Common myeloid progenitor, CD34-positive (primary cell): ENCODE results near the gene ANO3.

Source experiments
- CTCF ChIA-PET: fragments of 350-600 bp; sonication (Branson Sonifier 250); formaldehyde crosslinking; loops from one replicate; lab custom pipeline; 2021; ENCODE audit warnings: antibody characterized with exemption; lab: Charles Lee
- POLR2A ChIA-PET: fragments of 350-600 bp; sonication (Branson Sonifier 250); formaldehyde crosslinking; loops from one replicate; lab custom pipeline; 2021; ENCODE audit warnings: antibody characterized with exemption; lab: Charles Lee
- DNase-seq, 3 donors: peaks; one replicate each; pipeline versions ENCODE4 v3.0.0 to v3.0.0-alpha.2; 2013
- H3K27ac ChIP-seq, 2 experiments: 1 replicate in 1 of 2; 2 replicates in 1 of 2; pipeline ENCODE4 v1.7.0; 2013; ENCODE audit warnings: inconsistent platforms in 2 of 2, low read length in 2 of 2, mild to moderate bottlenecking in 2 of 2, low read depth in 1 of 2, moderate library complexity in 1 of 2; ENCODE audit not compliant: severe bottlenecking in 2 of 2, insufficient read depth in 1 of 2, poor library complexity in 1 of 2
- H3K27me3 ChIP-seq, 5 experiments: replicated peaks in 2 of 5; 1 replicate in 3 of 5; 2 replicates in 2 of 5; pipeline versions ENCODE4 v1.6.1 to v1.7.0; 2013; ENCODE audit warnings: low read length in 4 of 5, mild to moderate bottlenecking in 2 of 5, moderate library complexity in 2 of 5, inconsistent platforms in 1 of 5; ENCODE audit not compliant: insufficient read depth in 5 of 5, control insufficient read depth in 4 of 5
- H3K36me3 ChIP-seq, 4 experiments: 1 replicate in 2 of 4; 2 replicates in 2 of 4; pipeline versions ENCODE4 v1.6.1 to v1.7.0; 2013; ENCODE audit warnings: low read length in 3 of 4, control low read depth in 1 of 4, mild to moderate bottlenecking in 1 of 4; ENCODE audit not compliant: control insufficient read depth in 4 of 4, insufficient read depth in 4 of 4
- H3K4me1 ChIP-seq, 4 experiments: 1 replicate in 3 of 4; 2 replicates in 1 of 4; pipeline versions ENCODE4 v1.6.1 to v1.7.1; 2013; ENCODE audit warnings: low read length in 3 of 4, mild to moderate bottlenecking in 3 of 4, control low read depth in 1 of 4, inconsistent platforms in 1 of 4, moderate library complexity in 1 of 4; ENCODE audit not compliant: control insufficient read depth in 4 of 4, insufficient read depth in 4 of 4; ENCODE audit errors: control extremely low read depth in 1 of 4
- H3K4me3 ChIP-seq, 7 experiments: 1 replicate in 4 of 7; 2 replicates in 3 of 7; pipeline versions ENCODE4 v1.5.1 to v1.7.0; 2013; ENCODE audit warnings: mild to moderate bottlenecking in 7 of 7, low read length in 6 of 7, moderate library complexity in 6 of 7, inconsistent platforms in 2 of 7, low read depth in 2 of 7, control low read depth in 1 of 7; ENCODE audit not compliant: insufficient read depth in 4 of 7, control insufficient read depth in 1 of 7; ENCODE audit errors: extremely low read depth in 1 of 7
- H3K9me3 ChIP-seq, 5 experiments: 1 replicate in 4 of 5; 2 replicates in 1 of 5; pipeline versions ENCODE4 v1.6.1 to v1.7.1; 2013; ENCODE audit warnings: low read length in 4 of 5, mild to moderate bottlenecking in 2 of 5, inconsistent platforms in 1 of 5, low read depth in 1 of 5, moderate library complexity in 1 of 5; ENCODE audit not compliant: control insufficient read depth in 4 of 5, insufficient read depth in 2 of 5; ENCODE audit errors: control extremely low read depth in 1 of 5
- whole genome bisulfite sequencing: methylation state at CpG from one replicate; pipeline ENCODE4 v1.1.5; 2013; ENCODE audit not compliant: insufficient coverage; 5-methylcytosine and 5-hydroxymethylcytosine counted together

The ANO3 gene

DNA sequence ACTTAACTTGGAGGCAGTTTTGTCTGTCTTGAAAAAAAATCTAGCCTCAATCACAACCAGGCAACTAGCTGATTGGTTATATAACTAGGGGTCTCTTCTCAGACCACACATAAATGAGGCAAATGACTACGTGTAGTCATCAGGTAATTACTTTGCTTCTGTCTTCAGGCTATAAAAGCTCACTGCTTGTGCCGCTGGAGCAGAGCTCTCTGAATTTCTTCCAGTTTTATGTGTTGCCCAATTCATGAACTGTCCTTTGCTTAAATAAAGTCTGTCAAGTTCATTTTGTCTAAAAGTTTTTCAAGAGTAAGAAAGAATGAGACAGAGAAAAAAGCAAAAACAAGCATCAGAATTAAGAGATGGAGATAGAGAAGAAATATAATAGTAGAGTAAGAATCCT is 146.8 kb downstream of the ANO3 start:
- CTCF ChIA-PET, result interaction anchor here (0.9 kb wide), 1 partner anchor 9 kb away, joined by 3 read pairs; no protein-coding TSS in a partner anchor
- Histone ChIP-seq H3K27me3 (no peaks in the 10 kb centered on the region), H3K9me3 (no peaks in the 10 kb centered on the region), H3K36me3 (no peaks in the 10 kb centered on the region), H3K27ac (no peak overlapping the region), H3K4me1 (no peaks in the 10 kb centered on the region), H3K4me3 (no peak overlapping the region)
- no peak for DNase-seq
- POLR2A ChIA-PET, result no interaction called here
- WGBS, result 82% methylated on average over 2 of the region's 2 CpGs

DNA sequence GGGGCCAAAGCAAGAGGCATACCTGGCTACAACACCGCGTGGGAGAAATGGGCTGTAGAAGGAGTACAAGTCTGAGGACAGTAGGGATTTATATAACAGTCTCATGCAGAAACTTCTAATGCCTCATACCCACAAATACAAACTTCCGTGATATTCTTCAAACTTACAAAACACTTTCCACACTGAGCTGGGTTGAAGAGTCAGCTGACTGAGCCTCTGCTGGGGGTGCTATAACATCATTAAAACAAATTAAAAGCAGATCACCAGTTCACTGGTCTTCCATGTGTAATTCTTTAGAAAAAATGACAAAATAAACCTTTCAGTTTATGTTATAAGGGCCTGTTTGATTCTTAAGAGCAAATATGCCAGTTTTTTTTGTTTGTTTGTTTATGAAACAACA is 148.1 kb downstream of the ANO3 start:
- Histone ChIP-seq H3K4me3 (no peak overlapping the region), H3K9me3 (peaks cover 0 to 2% (median 0%) of the 10 kb centered on the region in 5 experiments), H3K27ac (no peak overlapping the region), H3K36me3 (no peaks in the 10 kb centered on the region), H3K27me3 (no peaks in the 10 kb centered on the region), H3K4me1 (no peaks in the 10 kb centered on the region)
- ChIA-PET CTCF (no interaction called here), POLR2A (no interaction called here)
- WGBS, result no CpG with 5 or more reads among the region's 3 CpGs
- no peak for DNase-seq

DNA sequence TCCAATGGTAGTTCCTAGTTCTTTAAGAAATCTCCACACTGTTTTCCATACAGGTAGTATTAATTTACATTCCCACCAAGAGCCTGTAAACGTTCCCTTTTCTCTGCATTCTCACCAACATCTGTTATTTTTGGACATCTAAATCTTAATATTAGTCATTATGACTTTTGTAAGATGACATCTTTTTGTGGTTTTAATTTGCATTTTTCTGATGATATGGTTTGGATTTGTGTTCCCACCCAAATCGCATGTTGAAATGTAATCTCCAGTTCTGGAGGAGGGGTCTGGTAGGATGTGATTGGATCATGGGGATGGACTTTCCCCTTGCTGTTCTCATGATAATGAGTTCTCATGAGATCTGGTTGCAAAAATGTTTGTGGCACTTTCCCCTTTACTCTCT is 151.2 kb downstream of the ANO3 start:
- CTCF ChIA-PET, result no interaction called here
- H3K4me1 ChIP-seq, result no peaks in the 10 kb centered on the region
- WGBS, result 80% methylated on average over 1 of the region's 2 CpGs
- POLR2A ChIA-PET, result no interaction called here
- no peak overlapping the region for H3K4me3 ChIP-seq
- peaks cover 0 to 2% (median 0%) of the 10 kb centered on the region in 5 experiments for H3K9me3 ChIP-seq
- no peaks in the 10 kb centered on the region for H3K27me3 ChIP-seq
- H3K36me3 ChIP-seq, result no peaks in the 10 kb centered on the region
- no peak overlapping the region for H3K27ac ChIP-seq
- no peak for DNase-seq

DNA sequence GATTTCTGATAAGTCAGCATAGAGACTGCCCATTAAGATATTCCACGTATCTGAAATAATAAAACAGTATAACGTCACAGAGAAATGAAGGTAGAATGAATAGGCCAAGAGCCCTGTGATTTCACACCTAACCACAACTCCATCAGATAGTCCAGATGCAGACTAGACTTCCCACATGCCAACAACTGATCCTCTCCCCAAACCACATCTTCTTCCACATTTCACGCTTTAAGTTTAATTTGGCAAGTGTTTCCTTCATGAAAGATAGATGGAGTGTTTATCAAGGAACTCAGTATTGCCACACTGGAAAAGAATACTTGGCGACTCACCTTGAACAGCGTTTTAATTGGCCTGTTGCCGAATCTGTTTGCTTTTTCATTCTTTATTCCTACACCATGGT is 158.6 kb downstream of the ANO3 start:
- Histone ChIP-seq H3K4me1 (no peaks in the 10 kb centered on the region), H3K4me3 (no peak overlapping the region), H3K27ac (no peak overlapping the region), H3K27me3 (no peaks in the 10 kb centered on the region), H3K9me3 (no peaks in the 10 kb centered on the region), H3K36me3 (no peaks in the 10 kb centered on the region)
- ChIA-PET CTCF (no interaction called here), POLR2A (no interaction called here)
- 94% methylated on average over 5 of the region's 6 CpGs for WGBS
- DNase-seq, result no peak

DNA sequence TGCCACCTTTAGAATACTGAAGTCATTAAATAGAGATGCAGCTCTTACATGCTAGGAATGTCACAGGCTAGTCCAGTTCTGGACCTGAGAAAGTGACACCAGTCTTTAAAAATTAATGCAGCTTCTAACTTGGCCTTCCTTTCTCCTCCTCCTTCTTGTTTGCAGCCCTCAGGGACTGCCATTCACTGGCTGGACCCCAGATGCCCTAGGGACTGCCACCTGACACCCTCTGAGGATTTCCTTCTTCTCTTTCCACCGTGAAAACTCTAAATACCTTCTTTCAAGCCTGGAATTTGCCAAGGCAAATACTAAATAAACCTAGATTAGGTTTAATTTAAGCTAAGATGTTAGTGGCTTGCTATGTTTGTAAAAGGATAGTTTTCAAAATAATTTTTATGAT is 161.7 kb downstream of the ANO3 start:
- no peaks in the 10 kb centered on the region for H3K9me3 ChIP-seq
- CTCF ChIA-PET, result interaction anchor here (0.6 to 1.3 kb wide), 2 partner anchors 12 to 135 kb away, joined by 3 read pairs; no protein-coding TSS in a partner anchor
- H3K4me1 ChIP-seq, result no peaks in the 10 kb centered on the region
- no peak overlapping the region for H3K27ac ChIP-seq
- no peak for DNase-seq
- no peak overlapping the region for H3K4me3 ChIP-seq
- POLR2A ChIA-PET, result no interaction called here
- no CpG with 5 or more reads among the region's 1 CpG for WGBS
- H3K27me3 ChIP-seq, result no peaks in the 10 kb centered on the region
- no peaks in the 10 kb centered on the region for H3K36me3 ChIP-seq

DNA sequence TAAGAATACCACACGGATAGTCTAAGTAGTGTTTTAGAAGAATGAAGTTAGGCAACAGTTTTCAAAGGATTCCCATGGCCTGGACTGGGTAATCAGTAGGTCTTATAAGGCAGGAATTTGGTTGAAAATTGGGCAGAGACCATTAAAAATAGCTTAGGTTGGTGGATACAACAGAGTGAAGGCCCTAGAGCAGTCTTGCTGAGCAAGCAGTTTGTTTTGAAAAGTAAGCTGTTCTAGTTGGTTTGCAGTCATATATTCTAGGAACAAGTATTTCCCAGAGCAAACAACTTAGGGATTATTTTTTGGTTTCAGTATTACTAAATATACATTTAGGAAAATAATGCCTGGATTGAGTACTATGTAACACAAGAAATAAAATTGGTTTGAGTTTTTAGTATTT is 175.3 kb downstream of the ANO3 start:
- CTCF ChIA-PET, result no interaction called here
- no peaks in the 10 kb centered on the region for H3K27me3 ChIP-seq
- WGBS, result 57% methylated on average over 1 of the region's 1 CpG
- POLR2A ChIA-PET, result no interaction called here
- H3K9me3 ChIP-seq, result no peaks in the 10 kb centered on the region
- no peaks in the 10 kb centered on the region for H3K36me3 ChIP-seq
- H3K27ac ChIP-seq, result no peak overlapping the region
- no peak for DNase-seq
- no peak overlapping the region for H3K4me3 ChIP-seq
- H3K4me1 ChIP-seq, result no peaks in the 10 kb centered on the region

DNA sequence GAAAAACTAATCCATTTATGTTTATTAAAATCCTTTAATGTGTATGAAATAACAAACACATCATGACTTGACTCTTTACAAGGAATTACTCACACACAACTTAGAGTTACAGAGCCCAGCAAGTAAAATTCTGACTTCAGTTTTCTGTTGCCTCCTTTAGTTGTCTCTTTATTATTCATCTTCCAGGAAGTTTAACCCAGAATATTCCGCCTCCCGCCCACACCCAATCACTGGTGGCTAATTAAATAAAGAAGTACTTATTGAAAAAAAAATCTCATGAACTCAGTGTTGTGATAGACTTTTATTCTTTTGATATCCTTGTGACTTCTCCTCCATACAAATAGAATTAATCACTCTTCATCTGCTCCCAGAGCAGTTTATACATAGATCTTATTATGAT is 178.2 kb downstream of the ANO3 start:
- Histone ChIP-seq H3K36me3 (no peaks in the 10 kb centered on the region), H3K27ac (no peak overlapping the region), H3K9me3 (no peaks in the 10 kb centered on the region), H3K4me3 (no peak overlapping the region), H3K4me1 (no peaks in the 10 kb centered on the region), H3K27me3 (no peaks in the 10 kb centered on the region)
- DNase-seq, result no peak
- CTCF ChIA-PET, result no interaction called here
- POLR2A ChIA-PET, result no interaction called here
- no CpG with 5 or more reads among the region's 2 CpGs for WGBS
